ENCODE results near the gene RBM5.

Gene RBM5

GRCh38 chr3:50139308-50139707, 50.6 kb downstream of the RBM5 start:
- DNase-seq: no peak

GRCh38 chr3:50139718-50140423, 51.2 kb downstream of the RBM5 start:
- DNase-seq: no peak

- no peak for DNase-seq
These were observed 52.3 kb downstream of the RBM5 start for GRCh38 chr3:50140990-50141389.

GRCh38 chr3:50146316-50146901, 57.7 kb downstream of the RBM5 start:
- no peak for DNase-seq

GRCh38 chr3:50147016-50147415, 58.3 kb downstream of the RBM5 start:
- DNase-seq: no peak

GRCh38 chr3:50147447-50147846, 58.7 kb downstream of the RBM5 start:
- no peak for DNase-seq

GRCh38 chr3:50147861-50148260, 59.1 kb downstream of the RBM5 start:
- DNase-seq: no peak

- no peak for DNase-seq
These were observed 61.7 kb downstream of the RBM5 start for GRCh38 chr3:50150404-50150750.

GRCh38 chr3:50150863-50151686, 62.4 kb downstream of the RBM5 start:
- no peak for DNase-seq

- DNase-seq: no peak
These were observed 63.0 kb downstream of the RBM5 start for GRCh38 chr3:50151728-50152127.

- no peak for DNase-seq
These were observed 65.2 kb downstream of the RBM5 start for GRCh38 chr3:50153782-50154475.

GRCh38 chr3:50154476-50154839, 65.7 kb downstream of the RBM5 start:
- DNase-seq: no peak

GRCh38 chr3:50154840-50155490, 66.2 kb downstream of the RBM5 start, which contains the start of gene SEMA3F:
Gene SEMA3F, plus strand, starts transcription at chr3:50155324. Its CDS starts 4,299 bp downstream, at chr3:50159623.
- DNase-seq: peak; percentile 28

- DNase-seq: no peak
These were observed 66.8 kb downstream of the RBM5 start for GRCh38 chr3:50155491-50155878.

- no peak for DNase-seq
These were observed 67.2 kb downstream of the RBM5 start for GRCh38 chr3:50155891-50156290.

GRCh38 chr3:50156549-50157493, 68.1 kb downstream of the RBM5 start:
- DNase-seq: no peak

- no peak for DNase-seq
These were observed 69.3 kb downstream of the RBM5 start for GRCh38 chr3:50157827-50158529.

GRCh38 chr3:50158530-50159146, 69.9 kb downstream of the RBM5 start:
- no peak for DNase-seq

- DNase-seq: no peak
These were observed 71.9 kb downstream of the RBM5 start for GRCh38 chr3:50160561-50160983.

GRCh38 chr3:50161320-50161719, 72.6 kb downstream of the RBM5 start:
- DNase-seq: no peak
